SH-SY5Y (cell line): ENCODE results near the gene KBTBD3.

ENCODE experiments used
- GATA2 ChIP-seq: IDR thresholded peaks from 2 replicates; pipeline ENCODE4 v1.6.1; 2011; ENCODE audit warnings: mild to moderate bottlenecking, low read depth, low read length
- GATA3 ChIP-seq: IDR thresholded peaks from 2 replicates; pipeline ENCODE4 v1.6.1; 2011; ENCODE audit warnings: low read depth, mild to moderate bottlenecking, low read length, moderate library complexity

DNA sequence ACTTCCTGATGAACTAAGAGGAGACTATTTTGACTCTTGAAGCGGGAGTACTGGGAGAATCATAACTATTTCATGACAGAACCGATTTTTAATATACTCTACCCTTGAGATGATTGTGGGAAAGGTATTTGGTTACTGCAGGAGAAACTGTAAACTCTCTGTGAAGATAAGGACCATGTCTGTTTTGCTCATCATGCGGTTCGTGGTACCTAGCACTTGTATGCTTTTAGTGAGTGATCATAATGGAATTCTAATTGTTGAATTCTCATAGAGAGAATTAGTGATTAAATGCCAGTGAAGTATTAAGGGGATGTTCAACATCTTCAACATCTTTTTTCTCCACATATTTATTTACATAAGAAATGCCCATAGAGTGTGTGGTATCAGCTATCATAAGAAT, 11.7 kb upstream of the KBTBD3 start:
- TF ChIP-seq GATA2 (no peak), GATA3 (no peak)
